Caki2 (cell line): ENCODE data around the gene SRSF11. TPM values are rescaled to one million over a fixed set of nuclear protein-coding genes. Genes with fewer than 3 reads are reported as not detected.

Experiments used
- DNase-seq: peaks from one replicate; pipeline ENCODE4 v3.0.0-alpha.2; 2015; ENCODE audit warnings: low read depth
- in situ Hi-C: cut with HindIII; loops from 2 replicates; pipeline ENCODE4 v1.10.0; 2016; ENCODE audit warnings: low sequenced_read_pairs, low pct_unique_long_range_greater_than_20kb, mixed read lengths
- total RNA-seq: library from RNA; depleted of rRNA; stranded (reverse); fragments of >200 nt; shearing (Covaris generic); gene quantifications from 2 replicates; pipeline ENCODE4 v1.2.3, GENCODE V29; 2014; ENCODE audit warnings: low replicate concordance; rRNA removed

SRSF11 gene
- total RNA-seq, 1 experiment from 2014 or later: 76.2 TPM

DNA sequence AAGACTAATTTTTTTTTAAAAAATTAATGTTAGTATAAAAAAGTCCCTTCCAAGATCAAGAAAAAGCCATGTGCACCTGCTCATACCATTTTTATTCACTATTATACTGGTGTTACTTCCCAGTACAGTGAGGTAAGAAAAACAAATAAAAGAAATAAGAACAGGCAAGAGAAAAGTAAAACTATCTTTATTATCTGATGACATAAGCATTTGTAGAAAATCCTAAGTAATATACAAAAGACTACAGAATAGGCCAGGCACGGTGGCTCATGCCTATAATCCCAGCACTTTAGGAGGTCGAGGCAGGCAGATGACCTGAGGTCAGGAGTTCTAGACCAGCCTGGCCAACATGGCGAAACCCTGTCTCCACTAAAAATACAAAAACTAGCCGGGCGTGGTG, 65.3 kb downstream of the SRSF11 start:
- no peak for DNase-seq
- in situ Hi-C loops: no loop called here

DNA sequence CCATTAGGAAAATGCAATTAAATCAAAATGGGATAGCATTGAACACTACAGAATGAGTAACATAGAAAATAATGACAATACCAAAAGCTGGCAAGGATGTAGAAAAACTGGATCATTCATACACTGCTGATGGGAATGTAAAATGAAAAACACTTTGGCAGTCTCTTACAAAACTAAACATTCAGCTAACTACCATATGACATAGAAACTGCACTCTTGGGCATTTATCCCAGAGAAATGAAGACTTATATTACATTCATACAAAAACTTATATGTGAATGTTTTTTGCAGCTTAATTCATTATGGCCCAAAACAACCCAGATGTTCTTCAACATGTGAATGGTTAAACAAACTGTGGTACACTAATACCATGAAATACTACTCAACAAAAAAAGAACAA, 67.0 kb downstream of the SRSF11 start:
- in situ Hi-C loops: no loop called here
- no peak for DNase-seq

DNA sequence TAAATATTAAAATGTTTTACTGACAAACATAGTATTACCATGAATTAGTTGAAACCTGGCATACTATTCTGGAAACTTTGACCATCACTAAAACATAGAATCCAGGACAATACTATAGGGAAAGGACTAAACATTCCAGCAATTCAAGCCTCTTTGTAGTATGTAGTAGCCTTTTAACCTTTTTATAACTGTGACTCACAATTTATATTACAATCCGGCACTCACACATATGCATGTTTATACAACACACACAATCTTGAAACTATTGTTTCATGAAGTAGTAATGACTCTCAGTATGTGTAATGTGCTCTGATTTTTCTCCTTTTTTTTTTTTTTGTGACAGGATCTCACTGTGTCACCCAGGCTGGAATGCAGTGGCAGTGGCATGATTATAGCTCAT, 69.0 kb downstream of the SRSF11 start:
- no peak for DNase-seq
- in situ Hi-C loops: no loop called here

DNA sequence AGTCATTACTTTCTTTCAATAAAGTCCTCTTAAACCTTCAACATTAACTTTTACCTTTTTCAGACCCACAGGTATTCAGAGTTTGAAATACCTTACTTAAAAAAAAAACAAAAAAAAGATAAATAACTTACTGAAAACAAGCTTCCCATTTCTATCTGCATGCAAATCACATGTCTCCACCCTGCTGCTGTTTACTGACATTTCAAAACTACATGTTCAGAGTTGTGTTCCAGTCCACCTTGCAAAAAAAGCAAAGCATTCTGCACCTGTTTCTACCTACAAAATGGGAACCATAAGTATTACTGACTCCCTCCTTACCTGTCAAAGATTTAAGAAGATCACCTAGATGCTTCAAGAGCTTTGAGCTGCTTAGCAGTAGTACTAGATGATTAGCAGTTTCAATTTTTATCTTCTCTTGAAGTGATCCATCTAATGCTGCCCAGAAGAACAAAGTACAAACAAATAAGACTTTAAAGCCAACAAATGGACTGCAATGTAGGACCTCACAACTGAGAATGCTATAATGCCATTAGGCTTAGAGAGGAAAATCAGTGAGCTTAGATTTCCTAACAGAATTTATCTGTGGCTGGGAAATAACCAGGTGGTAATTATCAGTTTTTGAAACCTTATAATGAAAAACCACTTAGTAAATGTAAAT, 72.1 kb downstream of the SRSF11 start:
- in situ Hi-C loops: no loop called here
- no peak for DNase-seq

- in situ Hi-C loops: no loop called here
- DNase-seq: no peak
Observed at GRCh38 chr1:70295749-70296148, 74.6 kb downstream of the SRSF11 start.

DNA sequence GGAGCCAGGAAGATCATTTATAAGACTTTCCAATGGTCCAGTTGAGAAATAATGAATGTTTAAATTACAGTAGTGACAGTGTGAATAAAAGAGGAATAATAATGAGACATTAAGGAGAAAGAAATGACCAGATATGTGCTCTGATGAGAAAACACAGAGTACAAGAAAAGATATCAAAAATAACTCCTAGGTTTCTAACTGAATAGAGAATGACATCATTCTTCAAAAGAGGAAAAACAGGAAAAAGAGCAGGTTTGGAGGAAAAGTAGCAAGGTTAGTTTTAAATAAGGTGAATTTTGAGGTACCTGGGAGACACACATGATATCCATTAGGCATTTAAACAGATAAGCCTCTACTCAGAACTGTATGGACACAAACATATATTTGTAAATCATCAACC, 78.3 kb downstream of the SRSF11 start:
- no peak for DNase-seq
- in situ Hi-C loops: no loop called here

Other genes starting within 250 kb of the SRSF11 start
- 11.7 and 14.3 TPM in 2 replicates for gene LRRC40, start 15.8 kb upstream of the SRSF11 start, total RNA-seq
- 11.8 and 14.8 TPM in 2 replicates for gene ANKRD13C, start 133.3 kb downstream of the SRSF11 start, total RNA-seq
- gene CTH, start 189.9 kb downstream of the SRSF11 start, total RNA-seq: 1.7 and 3.6 TPM in 2 replicates